Caco-2 (cell line): Measurements from ENCODE around the gene AP3D1. TPM values are rescaled to one million over a fixed set of nuclear protein-coding genes. Genes with fewer than 3 reads are reported as not detected.

ENCODE experiments used
- BruUV-seq: library from RNA; stranded (reverse); fragments of 400-500 nt; replicated peaks from 2 replicates; lab custom pipeline; 2021; lab: Mats Ljungman, UMichigan
- CTCF ChIA-PET: fragments of 300-600 bp; sonication (Branson Sonifier 250); formaldehyde crosslinking; loops from one replicate; lab custom pipeline; 2022; ENCODE audit warnings: antibody characterized with exemption; lab: Charles Lee
- POLR2A ChIA-PET: fragments of 300-600 bp; sonication (Branson Sonifier 250); formaldehyde crosslinking; loops from one replicate; lab custom pipeline; 2022; ENCODE audit warnings: antibody characterized with exemption; lab: Charles Lee
- DNase-seq, 2 experiments: peaks; one replicate each; pipeline versions ENCODE4 v3.0.0 to v3.0.0-alpha.2; 2020 to 2022
- H3K27me3 ChIP-seq: replicated peaks from 2 replicates; pipeline ENCODE4 v1.6.0; 2011; ENCODE audit warnings: low read length; ENCODE audit not compliant: control insufficient read depth, insufficient read depth
- H3K36me3 ChIP-seq: 2 replicates; pipeline ENCODE4 v1.5.1; 2011; ENCODE audit warnings: low read length; ENCODE audit not compliant: control insufficient read depth, insufficient read depth
- H3K4me1 ChIP-seq: fragments of 250-450 bp; sonication (Bioruptor Pico); 2 replicates; pipeline ENCODE4 v1.5.1; 2020; ENCODE audit warnings: mild to moderate bottlenecking
- H3K4me3 ChIP-seq: 2 replicates; pipeline ENCODE4 v1.5.1; 2011; ENCODE audit warnings: low read depth, mild to moderate bottlenecking, control low read depth, low read length
- H3K9me3 ChIP-seq: fragments of 250-450 bp; sonication (Bioruptor Pico); 2 replicates; pipeline ENCODE4 v1.5.1; 2020; ENCODE audit warnings: mild to moderate bottlenecking, moderate library complexity
- H3K27ac Mint-ChIP-seq: one replicate; pipeline ENCODE4 v1.8.0; 2022; ENCODE audit warnings: mixed read lengths; ENCODE audit not compliant: unreplicated experiment
- H3K27me3 Mint-ChIP-seq: one replicate; pipeline ENCODE4 v1.8.0; 2022; ENCODE audit warnings: mixed read lengths; ENCODE audit not compliant: insufficient read depth, unreplicated experiment
- H3K36me3 Mint-ChIP-seq: one replicate; pipeline ENCODE4 v1.8.0; 2022; ENCODE audit warnings: mild to moderate bottlenecking, mixed read lengths; ENCODE audit not compliant: insufficient read depth, unreplicated experiment
- H3K4me1 Mint-ChIP-seq: one replicate; pipeline ENCODE4 v1.8.0; 2022; ENCODE audit warnings: low read depth, mixed read lengths; ENCODE audit not compliant: unreplicated experiment
- H3K4me3 Mint-ChIP-seq: one replicate; pipeline ENCODE4 v1.8.0; 2022; ENCODE audit warnings: mild to moderate bottlenecking, moderate library complexity, mixed read lengths; ENCODE audit not compliant: unreplicated experiment
- H3K9me3 Mint-ChIP-seq: one replicate; pipeline ENCODE4 v1.8.0; 2022; ENCODE audit warnings: mixed read lengths; ENCODE audit not compliant: unreplicated experiment
- intact Hi-C: fragments of 100-400 bp; cut with micrococcal nuclease; formaldehyde crosslinking; loops from one replicate; pipeline ENCODE4 v1.10.0; 2022; ENCODE audit not compliant: unreplicated experiment
- total RNA-seq: library from RNA; stranded (reverse); gene quantifications from 2 replicates; pipeline ENCODE4 v1.2.3, GENCODE V29; 2022
- TF ChIP-seq, protein P1 (sequence below), 2 experiments: fragments of 200-600 bp in 1 of 2; IDR thresholded peaks; 1 replicate in 1 of 2; 2 replicates in 1 of 2; pipeline versions ENCODE4 v1.5.1 to v1.8.0; 2011 to 2022; ENCODE audit warnings: antibody characterized with exemption in 1 of 2, control low read depth in 1 of 2, inconsistent platforms in 1 of 2, low read depth in 1 of 2, low read length in 1 of 2, mild to moderate bottlenecking in 1 of 2, moderate library complexity in 1 of 2; ENCODE audit not compliant: insufficient read depth in 1 of 2, severe bottlenecking in 1 of 2, unreplicated experiment in 1 of 2

Gene AP3D1
- total RNA-seq, 1 experiment from 2014 or later = 151 TPM

DNA sequence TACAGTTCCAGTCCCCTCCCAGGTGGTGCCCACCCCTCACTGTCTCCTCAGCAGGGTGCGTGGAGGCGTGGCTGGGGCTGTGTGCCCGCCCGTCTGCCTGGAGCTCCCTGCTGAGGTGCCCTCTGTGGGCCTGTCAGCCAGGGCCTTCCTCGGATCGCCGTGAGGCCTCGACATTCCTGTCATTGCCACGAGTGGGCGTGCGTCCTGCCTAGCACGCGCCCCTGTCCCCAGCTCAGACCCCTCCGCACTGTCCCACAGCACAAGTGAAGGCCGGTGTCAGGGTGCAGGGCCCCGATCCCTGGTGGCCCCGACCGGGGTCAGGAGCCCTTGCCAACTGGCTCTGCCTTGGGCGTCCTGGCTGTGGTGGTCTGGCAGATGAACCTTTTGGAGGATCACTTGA, 44.5 kb upstream of the AP3D1 start:
- Histone ChIP-seq H3K4me1 (no peaks in the 10 kb centered on the region), H3K36me3 (peaks cover 1% of the 10 kb centered on the region; the same call in 1 of the 2 replicates), H3K27me3 (no peaks in the 10 kb centered on the region), H3K4me3 (no peak overlapping the region), H3K9me3 (no peaks in the 10 kb centered on the region)
- Mint-ChIP-seq H3K27ac (no peak overlapping the region), H3K9me3 (no peaks in the 10 kb centered on the region), H3K36me3 (peaks cover 52% of the 10 kb centered on the region), H3K4me3 (no peak overlapping the region), H3K27me3 (no peaks in the 10 kb centered on the region), H3K4me1 (no peaks in the 10 kb centered on the region)
- ChIA-PET CTCF (interaction anchor here (0.5 kb wide), 1 partner anchor 551 kb away, joined by 4 read pairs; no protein-coding TSS in a partner anchor), POLR2A (no interaction called here)
- TF ChIP-seq, protein P1, sequence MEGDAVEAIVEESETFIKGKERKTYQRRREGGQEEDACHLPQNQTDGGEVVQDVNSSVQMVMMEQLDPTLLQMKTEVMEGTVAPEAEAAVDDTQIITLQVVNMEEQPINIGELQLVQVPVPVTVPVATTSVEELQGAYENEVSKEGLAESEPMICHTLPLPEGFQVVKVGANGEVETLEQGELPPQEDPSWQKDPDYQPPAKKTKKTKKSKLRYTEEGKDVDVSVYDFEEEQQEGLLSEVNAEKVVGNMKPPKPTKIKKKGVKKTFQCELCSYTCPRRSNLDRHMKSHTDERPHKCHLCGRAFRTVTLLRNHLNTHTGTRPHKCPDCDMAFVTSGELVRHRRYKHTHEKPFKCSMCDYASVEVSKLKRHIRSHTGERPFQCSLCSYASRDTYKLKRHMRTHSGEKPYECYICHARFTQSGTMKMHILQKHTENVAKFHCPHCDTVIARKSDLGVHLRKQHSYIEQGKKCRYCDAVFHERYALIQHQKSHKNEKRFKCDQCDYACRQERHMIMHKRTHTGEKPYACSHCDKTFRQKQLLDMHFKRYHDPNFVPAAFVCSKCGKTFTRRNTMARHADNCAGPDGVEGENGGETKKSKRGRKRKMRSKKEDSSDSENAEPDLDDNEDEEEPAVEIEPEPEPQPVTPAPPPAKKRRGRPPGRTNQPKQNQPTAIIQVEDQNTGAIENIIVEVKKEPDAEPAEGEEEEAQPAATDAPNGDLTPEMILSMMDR (IDR thresholded peaks at IDR 0.05; ENCODE audit: insufficient read depth in 1 of 2, low read depth in 1 of 2, low read length in 1 of 2, severe bottlenecking in 1 of 2, unreplicated experiment in 1 of 2) = no peak
- no peak for DNase-seq
- BruUV-seq = no TSS peak
- intact Hi-C loops = no loop called here

DNA sequence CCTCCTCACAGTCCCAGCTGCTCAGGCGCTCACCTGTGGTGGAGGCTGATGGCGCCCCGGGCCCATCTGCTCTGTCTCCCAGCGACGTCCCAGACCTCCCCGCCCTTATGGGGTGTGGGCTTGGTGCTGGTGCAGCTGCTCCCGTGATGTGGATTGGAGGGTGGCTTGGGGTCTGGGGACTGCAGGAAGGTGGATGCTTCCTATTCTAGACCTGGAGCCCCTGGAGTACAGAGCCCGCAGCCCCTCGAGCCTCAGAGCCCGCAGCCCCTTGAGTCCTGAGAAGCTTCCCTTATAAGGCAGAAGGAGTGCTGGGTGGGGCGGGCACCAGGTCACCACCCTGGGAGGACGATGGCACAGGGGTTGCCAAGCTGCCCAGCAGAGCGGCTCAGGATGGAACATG, 44.0 kb upstream of the AP3D1 start:
- TF ChIP-seq, protein P1 (IDR thresholded peaks at IDR 0.05; ENCODE audit: insufficient read depth in 1 of 2, low read depth in 1 of 2, low read length in 1 of 2, severe bottlenecking in 1 of 2, unreplicated experiment in 1 of 2) = no peak
- H3K4me3 Mint-ChIP-seq = no peak overlapping the region
- DNase-seq = no peak
- H3K36me3 Mint-ChIP-seq = peaks cover 51% of the 10 kb centered on the region
- Histone ChIP-seq H3K9me3 (no peaks in the 10 kb centered on the region), H3K4me1 (no peaks in the 10 kb centered on the region), H3K36me3 (peaks cover 1% of the 10 kb centered on the region; the same call in 1 of the 2 replicates), H3K4me3 (no peak overlapping the region), H3K27me3 (no peaks in the 10 kb centered on the region)
- no peaks in the 10 kb centered on the region for H3K9me3 Mint-ChIP-seq
- ChIA-PET CTCF (interaction anchor here (0.5 kb wide), 1 partner anchor 552 kb away, joined by 4 read pairs; no protein-coding TSS in a partner anchor), POLR2A (no interaction called here)
- no peaks in the 10 kb centered on the region for H3K27me3 Mint-ChIP-seq
- no peaks in the 10 kb centered on the region for H3K4me1 Mint-ChIP-seq
- intact Hi-C loops = no loop called here
- H3K27ac Mint-ChIP-seq = no peak overlapping the region
- no TSS peak for BruUV-seq

DNA sequence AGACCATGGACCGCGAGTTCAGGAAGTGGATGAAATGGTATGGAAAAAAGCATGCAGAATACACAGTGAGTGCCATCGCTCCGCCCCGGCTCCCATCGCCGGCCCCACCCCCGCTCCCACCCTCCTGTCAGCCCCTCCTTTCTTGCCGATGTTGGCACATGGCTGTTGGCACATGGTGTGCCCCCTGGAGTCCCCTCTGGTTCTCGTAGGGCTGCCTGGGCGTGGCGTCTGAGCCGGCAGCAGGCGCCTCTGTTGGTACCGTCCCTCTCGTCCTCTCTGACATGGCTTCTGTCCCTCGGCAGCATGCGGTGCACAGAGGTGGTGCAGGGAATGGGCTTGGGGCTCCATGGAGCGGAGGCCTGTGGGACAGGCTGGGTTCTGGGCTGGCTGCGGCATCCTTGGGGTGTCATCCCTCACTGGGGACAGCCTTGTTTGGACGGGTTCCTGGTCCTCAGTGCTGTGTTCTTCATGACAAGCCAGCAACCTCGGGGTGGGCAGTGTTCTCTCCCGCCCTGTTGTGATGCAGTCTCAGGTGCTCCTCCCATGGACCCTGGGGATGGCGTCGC, 43.2 kb upstream of the AP3D1 start:
- intact Hi-C loops = no loop called here
- no peaks in the 10 kb centered on the region for H3K4me1 Mint-ChIP-seq
- DNase-seq = no peak
- no TSS peak for BruUV-seq
- ChIA-PET CTCF (no interaction called here), POLR2A (no interaction called here)
- no peaks in the 10 kb centered on the region for H3K27me3 Mint-ChIP-seq
- no peak overlapping the region for H3K4me3 Mint-ChIP-seq
- TF ChIP-seq, protein P1 (IDR thresholded peaks at IDR 0.05; ENCODE audit: insufficient read depth in 1 of 2, low read depth in 1 of 2, low read length in 1 of 2, severe bottlenecking in 1 of 2, unreplicated experiment in 1 of 2) = no peak
- H3K36me3 ChIP-seq = no peaks in the 10 kb centered on the region; the same call in 1 of the 2 replicates
- no peaks in the 10 kb centered on the region for H3K9me3 Mint-ChIP-seq
- H3K27me3 ChIP-seq = no peaks in the 10 kb centered on the region
- no peaks in the 10 kb centered on the region for H3K9me3 ChIP-seq
- H3K36me3 Mint-ChIP-seq = peaks cover 52% of the 10 kb centered on the region
- no peaks in the 10 kb centered on the region for H3K4me1 ChIP-seq
- H3K27ac Mint-ChIP-seq = no peak overlapping the region
- no peak overlapping the region for H3K4me3 ChIP-seq
